ENCODE results near the gene DISP3.

Gene DISP3

GRCh38 chr1:11466416-11466815, 12.5 kb upstream of the DISP3 start:
- no peaks in the 10 kb centered on the region for H3K27me3 ChIP-seq (ENCODE audit: control insufficient read depth, insufficient read depth, low read length)
- H3K27ac ChIP-seq (ENCODE audit: low read depth, low read length), result no peak overlapping the region
- H3K4me3 ChIP-seq (ENCODE audit: low read length), result no peak overlapping the region
- H3K36me3 ChIP-seq (ENCODE audit: control insufficient read depth, insufficient read depth, low read length), result no peaks in the 10 kb centered on the region
- no peaks in the 10 kb centered on the region for H3K4me1 ChIP-seq (ENCODE audit: control insufficient read depth, insufficient read depth, low read length)
- no peak overlapping the region for H3K9ac ChIP-seq (ENCODE audit: low read length)

DNA sequence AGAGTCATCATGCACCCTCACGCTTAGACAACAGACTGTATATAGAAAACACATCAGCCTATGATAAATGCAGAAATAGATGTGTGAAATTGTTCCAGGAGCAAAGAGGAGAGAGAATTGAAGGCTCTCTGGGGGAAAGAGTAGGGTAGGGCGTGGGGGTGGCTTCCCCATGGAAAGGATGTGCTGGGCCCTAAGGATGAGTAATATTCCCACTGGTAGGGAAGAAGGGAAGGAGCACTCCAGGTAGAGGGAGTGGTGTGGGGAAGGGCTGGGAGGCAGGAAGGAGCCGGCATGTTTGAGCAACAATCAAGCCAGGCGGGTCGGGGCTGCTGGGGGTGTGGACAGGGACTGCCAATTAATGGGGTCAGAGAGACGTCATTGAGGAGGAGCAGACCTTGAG, 10.1 kb upstream of the DISP3 start:
- no peak overlapping the region for H3K27ac ChIP-seq (ENCODE audit: low read depth, low read length)
- no peaks in the 10 kb centered on the region for H3K4me1 ChIP-seq (ENCODE audit: control insufficient read depth, insufficient read depth, low read length)
- H3K36me3 ChIP-seq (ENCODE audit: control insufficient read depth, insufficient read depth, low read length), result no peaks in the 10 kb centered on the region
- H3K27me3 ChIP-seq (ENCODE audit: control insufficient read depth, insufficient read depth, low read length), result no peaks in the 10 kb centered on the region
- no peak overlapping the region for H3K4me3 ChIP-seq (ENCODE audit: low read length)
- H3K9ac ChIP-seq (ENCODE audit: low read length), result no peak overlapping the region

GRCh38 chr1:11470912-11471311, 8.0 kb upstream of the DISP3 start:
- H3K27me3 ChIP-seq (ENCODE audit: control insufficient read depth, insufficient read depth, low read length), result peaks cover under 1% of the 10 kb centered on the region
- H3K27ac ChIP-seq (ENCODE audit: low read depth, low read length), result no peak overlapping the region
- H3K9ac ChIP-seq (ENCODE audit: low read length), result no peak overlapping the region

DNA sequence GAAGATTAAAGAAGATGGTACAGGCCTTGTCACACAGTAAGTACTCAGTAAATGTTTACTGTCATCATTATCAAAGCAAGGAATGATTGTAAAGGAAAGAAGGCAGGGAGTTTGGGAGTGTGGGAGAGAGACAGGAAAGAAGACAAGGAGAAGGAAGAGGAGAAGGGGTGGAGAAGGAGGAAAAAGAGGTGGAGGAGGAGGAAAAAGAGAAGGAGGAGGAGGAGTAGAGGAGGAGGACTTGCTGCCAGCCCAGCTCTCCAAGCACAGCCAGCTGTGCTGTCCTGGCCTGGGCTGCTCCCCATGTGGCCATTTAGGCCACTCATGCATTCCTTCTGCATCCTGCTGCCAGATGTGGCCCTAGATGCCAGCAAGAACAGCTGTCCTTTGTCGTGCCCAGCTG, 7.5 kb upstream of the DISP3 start:
- Histone ChIP-seq H3K4me3 (ENCODE audit: low read length) (no peak overlapping the region), H3K27me3 (ENCODE audit: control insufficient read depth, insufficient read depth, low read length) (peaks cover 2% of the 10 kb centered on the region), H3K36me3 (ENCODE audit: control insufficient read depth, insufficient read depth, low read length) (no peaks in the 10 kb centered on the region), H3K4me1 (ENCODE audit: control insufficient read depth, insufficient read depth, low read length) (no peaks in the 10 kb centered on the region), H3K27ac (ENCODE audit: low read depth, low read length) (no peak overlapping the region), H3K9ac (ENCODE audit: low read length) (no peak overlapping the region)

More at GRCh38 chr1:11470912-11471311, 8.0 kb upstream of the DISP3 start:
- Histone ChIP-seq H3K4me3 (ENCODE audit: low read length) (no peak overlapping the region), H3K36me3 (ENCODE audit: control insufficient read depth, insufficient read depth, low read length) (no peaks in the 10 kb centered on the region), H3K4me1 (ENCODE audit: control insufficient read depth, insufficient read depth, low read length) (no peaks in the 10 kb centered on the region)

DNA sequence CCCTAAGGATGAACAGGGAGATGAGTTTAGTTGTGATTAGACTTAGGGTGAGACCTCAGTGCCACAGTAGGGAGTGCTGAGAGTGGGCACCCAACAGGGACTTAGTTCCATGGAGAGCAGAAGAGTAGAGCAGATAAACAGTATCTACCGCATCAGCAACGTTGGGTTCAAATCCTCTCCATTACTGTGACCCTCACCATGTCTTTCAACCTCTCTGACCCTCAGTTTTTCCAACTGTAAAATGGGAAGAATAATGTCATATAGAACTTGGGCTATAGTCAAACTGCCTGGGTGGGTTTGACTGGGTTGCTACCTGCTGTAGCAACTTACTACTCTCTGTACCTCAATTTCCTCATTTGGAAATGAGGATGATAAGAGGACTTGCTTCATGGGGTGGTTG, 6.7 kb upstream of the DISP3 start:
- no peaks in the 10 kb centered on the region for H3K36me3 ChIP-seq (ENCODE audit: control insufficient read depth, insufficient read depth, low read length)
- H3K4me3 ChIP-seq (ENCODE audit: low read length), result no peak overlapping the region
- H3K27me3 ChIP-seq (ENCODE audit: control insufficient read depth, insufficient read depth, low read length), result peaks cover 2% of the 10 kb centered on the region
- no peak overlapping the region for H3K9ac ChIP-seq (ENCODE audit: low read length)
- H3K27ac ChIP-seq (ENCODE audit: low read depth, low read length), result no peak overlapping the region
- no peaks in the 10 kb centered on the region for H3K4me1 ChIP-seq (ENCODE audit: control insufficient read depth, insufficient read depth, low read length)

DNA sequence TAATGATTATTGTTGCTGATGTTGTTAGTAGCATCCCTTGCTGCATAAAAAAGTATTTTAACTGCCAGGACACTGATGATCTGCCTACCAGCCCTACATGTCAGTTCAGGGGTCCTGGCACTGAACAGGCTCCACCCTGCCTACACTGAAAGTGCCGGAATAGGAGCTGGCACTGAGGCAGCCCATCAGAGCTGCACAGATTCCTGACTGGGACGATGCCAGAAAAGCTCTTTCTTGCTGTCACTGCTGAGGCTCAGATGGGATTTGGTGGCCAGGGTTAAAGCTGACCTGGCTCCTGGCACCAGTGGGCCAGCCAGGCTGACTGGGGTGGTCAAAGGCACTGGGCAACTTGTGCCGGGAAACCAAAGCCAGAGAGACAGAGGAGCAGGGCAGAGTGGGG, 6.2 kb upstream of the DISP3 start:
- Histone ChIP-seq H3K4me3 (ENCODE audit: low read length) (no peak overlapping the region), H3K36me3 (ENCODE audit: control insufficient read depth, insufficient read depth, low read length) (no peaks in the 10 kb centered on the region), H3K27ac (ENCODE audit: low read depth, low read length) (no peak overlapping the region), H3K27me3 (ENCODE audit: control insufficient read depth, insufficient read depth, low read length) (peaks cover 2% of the 10 kb centered on the region), H3K4me1 (ENCODE audit: control insufficient read depth, insufficient read depth, low read length) (no peaks in the 10 kb centered on the region), H3K9ac (ENCODE audit: low read length) (no peak overlapping the region)

- peaks cover 6% of the 10 kb centered on the region for H3K27me3 ChIP-seq (ENCODE audit: control insufficient read depth, insufficient read depth, low read length)
- H3K36me3 ChIP-seq (ENCODE audit: control insufficient read depth, insufficient read depth, low read length), result no peaks in the 10 kb centered on the region
- no peak overlapping the region for H3K27ac ChIP-seq (ENCODE audit: low read depth, low read length)
- no peak overlapping the region for H3K4me3 ChIP-seq (ENCODE audit: low read length)
- no peak overlapping the region for H3K9ac ChIP-seq (ENCODE audit: low read length)
- no peaks in the 10 kb centered on the region for H3K4me1 ChIP-seq (ENCODE audit: control insufficient read depth, insufficient read depth, low read length)
Measured at GRCh38 chr1:11473491-11474034, 5.4 kb upstream of the DISP3 start.

- no peak overlapping the region for H3K27ac ChIP-seq (ENCODE audit: low read depth, low read length)
- no peaks in the 10 kb centered on the region for H3K4me1 ChIP-seq (ENCODE audit: control insufficient read depth, insufficient read depth, low read length)
- H3K9ac ChIP-seq (ENCODE audit: low read length), result no peak overlapping the region
- H3K4me3 ChIP-seq (ENCODE audit: low read length), result no peak overlapping the region
- no peaks in the 10 kb centered on the region for H3K36me3 ChIP-seq (ENCODE audit: control insufficient read depth, insufficient read depth, low read length)
- H3K27me3 ChIP-seq (ENCODE audit: control insufficient read depth, insufficient read depth, low read length), result peaks cover 10% of the 10 kb centered on the region
Measured at GRCh38 chr1:11474826-11475225, 4.1 kb upstream of the DISP3 start.

DNA sequence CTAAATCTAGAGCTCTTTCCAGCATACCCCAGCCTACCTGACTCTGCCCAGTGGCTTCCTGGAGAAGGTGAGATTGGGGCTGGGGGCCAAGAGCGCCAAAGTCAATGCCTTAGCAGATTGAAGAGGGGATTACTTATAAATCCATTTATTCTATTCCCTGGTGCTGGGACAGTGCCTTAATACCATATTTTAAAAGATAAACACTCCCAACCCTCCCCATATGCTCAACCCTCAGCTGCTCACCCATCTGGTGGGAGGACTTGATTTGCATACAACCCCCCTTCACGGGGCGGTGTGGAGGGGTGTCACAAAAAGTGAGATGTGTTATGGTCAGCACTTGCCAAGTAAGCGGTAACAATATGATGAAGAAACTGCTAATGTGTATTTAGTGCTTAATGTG, 3.2 kb upstream of the DISP3 start:
- peaks cover 18% of the 10 kb centered on the region for H3K27me3 ChIP-seq (ENCODE audit: control insufficient read depth, insufficient read depth, low read length)
- H3K4me1 ChIP-seq (ENCODE audit: control insufficient read depth, insufficient read depth, low read length), result no peaks in the 10 kb centered on the region
- no peak overlapping the region for H3K27ac ChIP-seq (ENCODE audit: low read depth, low read length)

DNA sequence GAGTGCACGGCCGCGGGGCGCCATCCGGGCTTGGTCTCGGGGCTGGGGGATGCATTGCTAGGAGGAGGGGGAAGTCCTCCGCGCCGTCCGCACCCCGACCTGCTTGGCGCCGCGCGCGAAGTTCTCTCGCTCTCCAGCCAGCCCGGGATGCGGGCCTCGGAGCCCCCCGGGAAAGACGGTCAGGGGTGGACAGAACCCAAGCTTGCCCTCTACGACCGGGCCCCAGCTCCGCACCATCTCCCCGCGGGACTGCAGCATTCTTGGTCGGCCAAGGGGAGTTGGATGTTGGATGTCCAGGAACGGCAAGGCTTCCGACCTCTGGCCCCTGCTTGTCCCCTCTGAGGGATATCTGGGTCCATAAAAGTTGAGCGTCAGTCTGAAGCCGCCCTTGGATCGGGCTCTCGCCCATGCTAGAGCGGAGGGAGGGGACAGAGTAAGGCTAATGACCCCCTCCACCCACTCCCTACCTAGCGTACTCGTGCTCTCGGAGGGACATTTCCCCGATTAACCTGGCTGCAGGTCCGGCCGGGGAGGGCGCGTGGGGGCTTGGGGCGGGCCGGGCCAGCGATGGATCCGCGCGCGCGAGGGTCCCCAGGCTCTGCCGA, 522 bp downstream of the DISP3 start:
- Histone ChIP-seq H3K9ac (ENCODE audit: low read length) (no peak overlapping the region), H3K27ac (ENCODE audit: low read depth, low read length) (no peak overlapping the region), H3K36me3 (ENCODE audit: control insufficient read depth, insufficient read depth, low read length) (no peaks in the 10 kb centered on the region), H3K27me3 (ENCODE audit: control insufficient read depth, insufficient read depth, low read length) (peaks cover 33% of the 10 kb centered on the region), H3K4me3 (ENCODE audit: low read length) (peak overlapping the region; percentile 52), H3K4me1 (ENCODE audit: control insufficient read depth, insufficient read depth, low read length) (no peaks in the 10 kb centered on the region)

More for the DNA sequence above, 3.2 kb upstream of the DISP3 start:
- no peaks in the 10 kb centered on the region for H3K36me3 ChIP-seq (ENCODE audit: control insufficient read depth, insufficient read depth, low read length)
- H3K9ac ChIP-seq (ENCODE audit: low read length), result no peak overlapping the region
- no peak overlapping the region for H3K4me3 ChIP-seq (ENCODE audit: low read length)

GRCh38 chr1:11481019-11481418, 2.1 kb downstream of the DISP3 start:
- H3K4me3 ChIP-seq (ENCODE audit: low read length), result no peak overlapping the region
- H3K9ac ChIP-seq (ENCODE audit: low read length), result no peak overlapping the region

DNA sequence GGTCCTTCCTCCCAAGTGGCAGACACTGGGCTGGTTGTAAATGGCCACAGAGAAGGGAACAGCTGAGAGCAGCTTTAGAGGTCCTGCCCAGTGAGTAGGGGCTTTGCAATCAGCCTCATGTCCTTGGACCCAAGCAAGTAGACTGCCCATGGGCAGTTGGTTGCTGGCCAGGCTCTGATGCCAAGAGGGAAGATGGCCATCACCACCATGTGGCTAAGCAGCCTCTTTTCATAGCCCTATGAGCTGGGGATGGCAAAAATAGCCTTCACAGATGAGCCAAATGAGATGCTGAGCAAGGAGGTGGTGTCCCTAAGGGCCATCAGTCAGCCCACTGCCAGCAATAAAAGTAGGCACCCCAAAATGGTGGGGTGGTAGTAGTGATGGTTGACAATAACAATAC, 3.2 kb downstream of the DISP3 start:
- H3K4me1 ChIP-seq (ENCODE audit: control insufficient read depth, insufficient read depth, low read length), result no peaks in the 10 kb centered on the region
- no peak overlapping the region for H3K27ac ChIP-seq (ENCODE audit: low read depth, low read length)
- H3K9ac ChIP-seq (ENCODE audit: low read length), result no peak overlapping the region
- H3K4me3 ChIP-seq (ENCODE audit: low read length), result no peak overlapping the region
- H3K36me3 ChIP-seq (ENCODE audit: control insufficient read depth, insufficient read depth, low read length), result no peaks in the 10 kb centered on the region
- peaks cover 35% of the 10 kb centered on the region for H3K27me3 ChIP-seq (ENCODE audit: control insufficient read depth, insufficient read depth, low read length)

More at GRCh38 chr1:11481019-11481418, 2.1 kb downstream of the DISP3 start:
- no peaks in the 10 kb centered on the region for H3K36me3 ChIP-seq (ENCODE audit: control insufficient read depth, insufficient read depth, low read length)
- H3K4me1 ChIP-seq (ENCODE audit: control insufficient read depth, insufficient read depth, low read length), result no peaks in the 10 kb centered on the region
- no peak overlapping the region for H3K27ac ChIP-seq (ENCODE audit: low read depth, low read length)
- H3K27me3 ChIP-seq (ENCODE audit: control insufficient read depth, insufficient read depth, low read length), result peaks cover 36% of the 10 kb centered on the region
